ENCODE data around the gene HSD17B11.
A peak's percentile ranks its signal among the peaks of the same experiment; 100 is the strongest.
"Not testable (repeated sequence)": the region's sequence is repeated elsewhere in the genome, so short reads cannot be mapped to it uniquely, and the experiment has no call there.

Gene HSD17B11, protein sequence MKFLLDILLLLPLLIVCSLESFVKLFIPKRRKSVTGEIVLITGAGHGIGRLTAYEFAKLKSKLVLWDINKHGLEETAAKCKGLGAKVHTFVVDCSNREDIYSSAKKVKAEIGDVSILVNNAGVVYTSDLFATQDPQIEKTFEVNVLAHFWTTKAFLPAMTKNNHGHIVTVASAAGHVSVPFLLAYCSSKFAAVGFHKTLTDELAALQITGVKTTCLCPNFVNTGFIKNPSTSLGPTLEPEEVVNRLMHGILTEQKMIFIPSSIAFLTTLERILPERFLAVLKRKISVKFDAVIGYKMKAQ

DNA sequence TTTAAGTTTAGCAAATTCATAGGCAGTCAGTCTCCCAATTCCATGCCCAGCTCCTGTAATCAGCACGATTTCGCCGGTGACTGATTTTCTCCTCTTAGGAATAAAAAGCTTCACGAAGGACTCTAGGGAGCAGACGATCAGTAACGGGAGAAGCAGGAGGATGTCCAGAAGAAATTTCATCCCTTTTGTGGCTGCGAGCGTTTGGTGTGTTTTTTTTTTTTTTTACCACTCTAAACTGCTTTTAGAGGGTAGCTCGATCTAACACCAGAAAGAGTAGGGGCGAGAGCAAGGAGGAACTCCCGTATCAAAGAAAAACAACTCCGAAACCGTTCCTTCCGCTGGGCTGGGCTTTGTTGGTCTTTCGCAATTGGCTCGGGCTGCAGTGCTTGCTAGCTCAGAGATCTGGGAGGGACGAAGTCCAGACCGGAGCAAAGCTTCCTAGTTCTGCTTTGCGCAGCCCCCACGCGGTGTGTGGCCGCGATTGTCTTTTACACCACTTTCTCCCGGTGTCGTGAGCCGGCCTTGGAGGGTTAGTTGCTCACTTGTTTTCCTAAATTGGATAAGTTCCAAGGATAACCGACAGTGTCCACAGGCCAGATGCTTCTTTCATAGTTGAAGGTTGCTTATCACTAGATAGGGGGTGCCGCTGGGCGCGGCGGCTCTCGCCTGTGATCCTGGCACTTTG, at the start of gene HSD17B11:
TSS of gene HSD17B11 (minus strand) at position 298 of the 685 bp plus-strand sequence. CDS start at position 180, 118 bp downstream.
- peak; percentile 83 to 88 for DNase-seq

DNA sequence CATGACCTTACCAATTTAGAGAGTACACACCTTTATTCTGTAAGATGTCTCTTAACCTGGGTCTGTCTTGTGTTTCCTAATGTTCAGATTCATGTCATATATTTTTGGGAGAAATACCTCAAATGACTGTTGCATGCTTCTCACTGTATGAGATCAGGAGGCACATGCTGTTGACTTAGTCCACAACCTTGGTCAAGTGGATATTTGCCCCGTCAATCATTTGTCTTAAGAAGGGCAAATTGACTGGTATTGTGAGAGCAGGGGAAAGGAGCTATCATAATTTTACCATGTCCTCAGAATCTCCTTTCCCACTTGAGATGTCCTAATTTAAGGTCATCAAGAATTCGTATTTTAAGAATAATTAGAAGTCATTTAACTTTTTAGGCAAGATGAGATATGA, 42.4 kb upstream of the HSD17B11 start:
- no peak for DNase-seq

DNA sequence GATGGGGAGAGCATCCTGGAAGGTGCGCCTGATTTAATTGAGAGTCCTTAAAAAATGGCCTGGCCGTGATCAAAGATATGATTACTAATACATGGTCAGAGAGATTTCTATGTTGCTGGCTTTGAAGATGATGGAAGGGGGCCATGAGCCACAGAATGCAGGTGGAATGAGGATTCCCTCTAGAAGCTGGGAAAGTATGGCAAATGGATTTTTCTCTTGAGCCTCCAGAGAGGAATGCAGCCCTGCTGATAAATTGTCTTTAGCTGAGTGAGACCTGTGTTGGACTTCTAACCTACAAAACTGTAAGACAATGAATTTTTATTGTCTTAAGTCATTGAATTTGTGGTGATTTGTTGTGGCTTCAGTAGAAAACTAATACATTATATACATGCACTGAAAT, 39.0 kb upstream of the HSD17B11 start:
- no peak for DNase-seq

DNA sequence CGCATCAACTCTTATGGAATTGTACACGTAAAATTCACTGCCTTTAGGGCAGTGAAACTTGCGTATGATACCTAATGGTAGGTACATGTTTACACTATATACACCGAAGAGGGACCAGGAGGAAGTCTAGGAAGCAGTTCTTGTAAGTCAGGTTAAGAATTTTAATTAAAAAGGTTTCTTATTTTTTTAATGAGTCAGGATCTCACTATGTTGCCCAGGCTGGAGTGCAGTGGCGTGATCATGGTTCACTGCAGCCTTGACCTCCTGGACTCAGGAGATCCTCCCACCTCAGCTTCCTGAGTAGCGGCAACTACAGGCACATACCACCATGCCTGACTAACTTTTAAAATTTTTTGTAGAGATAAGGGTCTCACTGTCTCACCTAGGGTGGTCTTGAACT, 38.0 kb upstream of the HSD17B11 start:
- no peak for DNase-seq

DNA sequence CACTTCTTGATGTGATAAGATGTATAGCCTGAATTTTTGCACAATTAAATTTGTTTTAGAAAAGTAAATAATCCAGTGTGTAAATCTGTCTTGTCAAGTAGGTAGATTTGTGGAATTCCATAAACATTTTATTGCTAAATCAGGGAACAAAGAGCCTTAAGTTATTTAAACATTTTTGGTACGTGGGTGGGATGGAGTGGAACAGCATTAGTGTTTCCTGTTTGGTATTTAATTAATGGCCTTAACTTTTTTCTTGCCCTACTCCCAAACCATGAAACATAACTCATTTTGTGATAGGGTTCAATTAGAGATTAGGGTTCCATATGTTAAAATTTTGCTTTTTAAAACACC, 36.5 kb upstream of the HSD17B11 start:
- DNase-seq = no peak

DNA sequence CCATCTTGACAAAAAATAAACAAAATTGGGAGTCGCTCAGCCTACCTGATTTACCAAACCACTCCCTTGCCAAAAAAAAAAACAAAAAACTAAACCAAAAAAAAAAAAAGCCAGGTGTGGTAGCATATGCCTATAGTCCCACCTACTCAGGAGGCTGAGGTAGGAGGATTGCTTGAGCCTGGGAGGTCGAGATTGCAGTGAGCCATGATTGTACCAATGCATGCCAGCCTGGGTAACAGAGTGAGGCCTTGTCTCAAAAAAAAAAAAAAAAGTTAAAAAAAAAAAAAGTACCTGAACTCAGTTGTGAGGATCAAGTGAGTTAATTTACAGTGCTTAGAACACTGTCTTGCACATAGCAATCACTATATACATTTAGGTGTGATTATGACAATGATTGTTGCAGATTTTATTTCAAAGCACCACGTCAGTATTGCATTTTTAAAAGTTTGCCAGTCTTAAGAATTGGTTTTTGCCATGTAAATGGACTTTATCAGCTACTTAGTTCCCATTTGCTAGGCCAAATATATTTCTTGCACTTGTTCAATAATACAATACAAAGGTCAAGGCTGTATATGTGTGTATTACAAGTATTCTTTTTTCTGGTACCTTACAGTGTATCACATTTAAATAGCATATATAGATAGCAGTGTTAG, 36.0 kb upstream of the HSD17B11 start:
- no peak for DNase-seq

DNA sequence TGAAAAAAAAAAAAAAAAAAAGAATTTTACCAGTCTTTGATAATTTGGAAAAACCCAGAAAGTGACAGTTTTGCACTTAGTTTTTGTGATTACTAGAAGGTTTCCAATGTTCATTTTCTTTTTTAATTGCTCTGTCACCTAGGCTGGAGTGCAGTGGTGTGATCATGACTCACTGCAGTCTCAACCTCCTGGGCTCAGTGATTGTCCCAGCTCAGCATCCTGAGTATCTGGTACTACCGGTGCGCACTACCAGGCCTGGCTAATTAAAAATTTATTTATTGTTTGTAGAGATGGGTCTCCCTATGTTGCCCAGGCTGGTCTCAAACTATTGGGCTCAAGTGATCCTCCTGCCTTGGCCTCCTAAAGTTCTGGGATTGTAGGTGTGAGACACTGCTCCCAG, 34.7 kb upstream of the HSD17B11 start:
- DNase-seq = no peak

DNA sequence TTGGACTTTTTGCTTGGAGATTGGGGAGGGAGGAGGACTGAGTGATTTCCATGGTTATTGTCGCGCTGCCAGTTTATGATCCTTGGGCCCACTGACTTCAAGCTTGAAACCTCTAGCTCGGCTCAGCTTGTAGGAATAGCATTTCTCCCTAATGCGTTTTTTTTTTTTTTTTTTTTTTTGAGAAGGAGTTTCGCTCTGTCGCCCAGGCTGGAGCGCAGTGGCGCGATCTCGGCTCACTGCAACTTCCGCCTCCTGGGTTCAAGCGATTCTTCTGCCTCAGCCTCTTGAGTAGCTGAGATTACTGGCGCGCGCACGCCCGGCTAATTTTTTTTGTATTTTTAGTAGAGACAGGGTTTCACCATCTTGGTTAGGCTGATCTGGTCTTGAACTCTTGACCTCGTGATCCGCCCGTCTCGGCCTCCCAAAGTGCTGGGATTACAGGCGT, 33.1 kb upstream of the HSD17B11 start:
- DNase-seq = not testable (repeated sequence)

DNA sequence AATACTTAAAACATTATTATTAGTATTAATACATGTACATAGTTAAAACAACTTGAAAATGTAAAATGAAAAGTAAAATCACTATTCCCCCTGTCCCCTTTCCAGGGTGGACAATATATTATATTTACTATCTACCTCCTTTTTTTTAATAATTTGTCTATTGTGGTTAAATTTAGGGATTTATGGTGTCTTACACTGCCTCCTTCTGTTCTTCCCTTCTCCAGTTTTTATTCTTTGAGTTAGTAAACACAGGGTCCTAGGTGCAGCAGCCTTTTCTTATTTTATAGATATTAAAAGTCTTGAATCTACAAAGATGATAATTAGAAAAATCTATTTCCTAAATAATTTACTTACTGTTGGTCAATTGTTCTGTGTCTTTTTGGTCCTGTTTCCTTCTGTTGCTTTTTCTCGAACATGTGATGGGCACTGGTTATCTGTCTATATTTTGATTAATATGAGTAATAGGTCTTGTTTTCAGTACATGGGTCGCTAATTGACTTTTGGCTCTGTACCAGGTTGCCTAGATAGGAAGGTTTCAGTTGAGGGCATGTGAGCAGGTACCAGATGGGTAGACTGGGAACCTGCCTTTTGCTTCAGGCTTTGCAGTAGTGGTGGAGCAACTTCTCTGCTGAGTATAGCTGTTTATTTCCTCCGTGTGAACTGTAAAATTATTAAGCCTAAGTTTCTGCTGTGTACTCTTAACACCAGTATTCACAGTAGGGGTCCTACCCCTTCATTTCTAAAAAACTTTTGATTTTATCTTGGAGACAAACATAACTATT, 32.5 kb upstream of the HSD17B11 start:
- no peak for DNase-seq

DNA sequence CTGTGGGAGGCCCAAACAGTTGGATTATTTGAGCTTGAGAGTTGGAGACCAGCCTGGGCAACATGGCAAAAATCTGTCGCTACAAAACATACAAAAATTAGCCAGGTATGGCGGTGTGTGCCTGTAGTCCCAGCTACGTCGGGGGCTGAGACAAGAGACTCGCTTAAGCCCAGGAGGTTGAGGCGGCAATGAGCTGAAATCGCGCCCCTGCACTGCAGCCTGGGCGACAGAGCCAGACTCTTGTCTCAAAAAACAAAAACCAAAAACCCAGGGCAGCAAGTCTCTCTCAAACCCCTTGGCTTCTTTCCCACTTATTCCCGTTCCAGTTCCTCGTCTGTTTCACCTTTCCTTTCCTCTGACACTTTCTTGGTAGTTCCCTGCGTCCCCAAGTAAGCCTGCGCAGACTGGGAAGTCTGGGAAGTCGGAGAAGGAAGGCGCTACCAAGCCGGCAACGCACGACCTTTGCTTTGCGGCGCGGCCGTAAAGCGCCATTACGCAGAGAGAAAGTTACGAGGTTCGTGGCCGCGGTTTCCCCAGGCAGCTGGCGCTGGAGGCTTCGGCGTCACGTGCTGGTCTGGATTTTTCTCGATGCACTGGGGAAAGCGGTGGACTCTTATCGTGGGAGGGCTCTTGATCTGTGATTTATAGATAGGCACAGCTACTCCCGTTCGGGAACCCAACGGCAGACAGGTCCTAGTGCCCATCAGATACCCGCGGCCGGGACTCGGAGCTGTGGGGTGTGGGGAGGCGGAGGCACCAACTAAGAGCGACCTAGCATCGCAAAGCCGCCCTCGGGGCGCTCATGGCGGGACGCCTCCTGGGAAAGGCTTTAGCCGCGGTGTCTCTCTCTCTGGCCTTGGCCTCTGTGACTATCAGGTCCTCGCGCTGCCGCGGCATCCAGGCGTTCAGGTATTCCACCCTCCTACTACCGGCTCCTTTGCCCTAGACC, 31.4 kb upstream of the HSD17B11 start, which contains the start of gene NUDT9:
TSS of gene NUDT9 (plus strand) at position 470 of the 949 bp plus-strand sequence. CDS start at position 803, 333 bp downstream.
- peak; percentile 83 to 90 for DNase-seq

DNA sequence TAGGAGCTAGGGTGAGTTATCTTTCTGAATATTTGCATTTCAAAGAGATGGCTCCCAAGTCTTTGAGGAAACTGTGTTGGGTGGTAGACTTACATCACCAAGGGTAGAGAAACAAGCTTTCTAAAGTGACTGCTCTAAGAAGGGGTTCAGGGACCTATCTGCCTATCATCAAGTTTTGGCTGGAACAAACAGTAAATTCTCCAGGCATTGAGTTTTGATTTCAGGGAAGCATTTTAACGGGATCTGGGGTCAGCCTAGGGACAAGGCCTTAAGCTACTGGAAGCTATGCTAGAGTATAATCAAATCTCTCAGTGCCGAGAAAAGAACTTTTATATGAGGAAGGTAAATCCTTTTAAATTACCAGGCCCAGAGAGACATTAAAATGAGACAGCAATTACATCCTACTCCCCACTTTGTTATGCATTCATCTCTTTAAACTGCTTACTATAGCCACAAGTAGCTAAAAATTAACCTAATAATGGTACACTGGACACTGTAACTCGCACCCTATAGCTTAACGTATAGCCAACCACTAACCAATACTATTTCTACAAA, 29.4 kb upstream of the HSD17B11 start:
- no peak for DNase-seq

DNA sequence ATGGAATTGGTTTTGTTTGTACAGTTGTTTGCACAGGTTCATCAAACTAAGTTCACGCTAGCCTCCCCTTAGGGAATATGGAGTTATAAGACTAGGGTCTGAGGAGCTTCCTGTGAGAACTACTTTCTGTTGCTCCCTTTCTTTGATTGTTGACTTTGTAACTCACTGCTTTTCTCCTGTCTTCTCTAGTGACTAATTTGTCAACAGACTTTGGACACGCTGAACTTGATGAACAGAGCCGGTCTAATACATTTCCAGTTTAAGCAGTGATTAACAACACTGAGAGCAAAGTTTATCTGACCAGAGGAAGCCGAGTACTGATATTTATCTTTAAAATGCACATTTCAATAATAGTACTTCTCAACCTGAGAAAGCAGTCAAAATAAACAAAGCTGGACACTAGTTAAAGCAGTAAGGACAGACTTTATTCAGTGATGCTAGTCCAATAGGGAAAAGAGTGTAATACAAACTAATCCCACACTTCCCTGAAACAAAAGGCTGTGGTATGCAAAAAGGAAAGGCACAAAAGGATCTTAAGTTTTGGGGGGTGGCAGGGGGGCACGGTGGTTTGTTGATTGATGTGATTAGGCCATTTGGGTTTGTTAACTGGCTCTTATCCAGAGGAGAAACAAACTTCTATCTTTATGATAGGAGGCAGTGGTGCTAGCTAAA, 28.7 kb upstream of the HSD17B11 start:
- DNase-seq = no peak

DNA sequence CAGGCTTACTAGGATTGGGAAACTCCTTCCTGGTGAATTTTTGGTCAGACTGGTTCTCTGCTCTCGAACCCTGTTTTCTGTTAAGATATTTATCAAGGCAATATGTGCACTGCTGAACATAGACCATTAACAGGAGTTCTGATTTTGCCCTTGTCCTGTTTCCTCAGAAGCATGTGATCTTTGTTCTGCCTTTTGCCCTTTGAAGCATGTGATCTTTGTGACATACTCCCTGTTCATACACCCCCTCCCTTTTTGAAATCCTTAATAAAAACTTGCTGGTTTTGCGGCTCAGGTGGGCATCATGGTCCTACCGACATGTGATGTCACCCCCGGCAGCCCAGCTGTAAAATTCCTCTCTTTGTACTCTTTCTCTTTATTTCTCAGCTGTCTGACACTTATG, 27.4 kb upstream of the HSD17B11 start:
- not testable (repeated sequence) for DNase-seq

DNA sequence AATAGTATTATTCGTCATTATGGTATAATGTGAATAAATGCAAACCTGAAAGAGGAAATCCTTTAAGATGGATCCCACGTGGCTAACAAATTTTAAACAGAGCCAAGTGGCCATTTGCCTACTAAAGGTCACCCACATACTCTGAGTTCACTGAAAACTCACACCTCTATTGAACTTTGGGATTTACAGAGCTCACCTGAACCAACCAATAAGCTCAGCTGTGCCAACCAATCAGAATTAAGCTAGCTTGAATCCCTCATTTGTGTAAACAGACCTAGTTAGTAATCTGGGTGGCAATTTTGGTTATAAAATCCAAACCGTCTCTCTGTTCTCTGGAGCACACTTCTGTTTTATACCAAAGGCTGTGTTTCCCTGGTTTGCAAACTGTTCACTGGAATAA, 26.0 kb upstream of the HSD17B11 start:
- no peak for DNase-seq

DNA sequence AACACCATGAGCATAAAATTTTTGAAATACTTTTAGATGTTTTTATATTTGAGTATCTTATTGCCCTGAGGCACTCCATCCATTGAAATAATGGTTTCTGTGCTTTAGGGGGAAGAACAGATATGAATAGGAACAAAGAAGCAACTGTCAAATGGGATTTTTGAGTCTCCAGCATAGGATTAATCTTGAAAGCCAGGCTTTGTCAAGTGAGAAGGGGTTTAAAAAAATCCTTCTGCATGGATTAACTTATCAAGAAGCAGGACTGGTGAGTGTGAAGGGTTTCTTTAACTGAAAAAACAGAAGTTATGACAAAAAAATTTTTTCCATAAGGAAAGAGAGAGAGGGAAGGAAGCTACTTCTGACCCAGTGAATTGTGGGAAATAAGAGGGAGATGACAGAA, 23.8 kb upstream of the HSD17B11 start:
- no peak for DNase-seq

DNA sequence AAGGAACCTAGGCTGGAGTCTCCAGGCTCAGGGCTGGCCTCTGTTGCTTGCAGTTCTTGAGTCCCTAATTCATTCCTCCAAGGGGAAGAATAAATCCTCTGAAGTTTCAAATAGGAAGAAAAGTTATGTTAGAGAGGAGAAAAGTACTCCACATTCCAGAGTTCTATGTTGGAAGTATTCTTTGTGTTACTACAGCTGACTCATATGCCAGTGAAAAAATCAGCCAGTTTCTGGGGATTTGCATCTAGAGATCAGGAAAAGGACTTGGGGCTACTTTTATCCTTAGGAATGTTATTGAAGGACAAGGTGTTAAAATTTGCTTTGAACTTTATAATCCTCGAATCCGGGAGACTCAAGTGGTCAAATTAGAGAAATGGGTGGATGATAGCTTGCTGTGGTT, 19.7 kb upstream of the HSD17B11 start:
- no peak for DNase-seq

DNA sequence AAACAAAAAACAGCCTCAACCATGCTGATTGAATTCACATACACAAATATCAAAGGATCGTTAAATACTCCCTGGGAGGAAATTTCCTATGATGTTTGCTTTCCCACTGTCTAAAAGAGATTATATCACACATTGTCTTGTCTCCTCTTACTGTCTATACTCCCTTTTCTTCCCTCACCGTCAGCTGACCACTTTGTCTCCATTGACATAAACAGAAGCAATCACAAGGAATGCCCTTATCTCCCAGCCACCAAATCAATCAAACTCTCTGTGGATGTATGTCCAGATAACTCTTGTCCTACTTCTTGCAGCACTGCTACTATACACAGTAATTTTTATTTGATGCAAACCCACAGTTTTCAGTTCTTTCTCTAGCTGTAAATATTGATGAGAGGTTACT, 19.2 kb upstream of the HSD17B11 start:
- DNase-seq = no peak

DNA sequence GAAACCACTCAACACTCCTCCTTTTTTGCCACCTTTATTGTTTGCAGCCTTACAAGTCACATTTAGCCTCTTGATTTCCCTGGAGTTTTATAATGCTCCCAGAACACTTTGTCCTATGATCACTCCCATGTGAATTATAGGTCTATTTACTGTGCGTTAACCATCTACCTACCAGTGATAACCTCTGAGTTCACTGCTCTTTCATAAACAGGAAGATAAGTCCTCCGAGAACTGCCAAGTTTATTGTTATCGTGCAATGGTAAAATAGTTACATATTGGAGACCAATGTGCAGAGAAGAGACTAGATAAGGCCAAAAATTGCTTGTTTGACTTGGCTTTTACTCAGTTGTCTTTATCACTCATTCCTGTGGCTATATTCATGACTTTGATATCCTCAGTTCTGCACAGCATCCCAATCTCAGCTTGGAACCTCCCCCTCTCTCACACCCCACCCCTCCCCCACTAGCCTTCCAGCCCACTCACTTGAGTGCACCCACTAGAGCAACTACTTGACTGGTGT, 18.5 kb upstream of the HSD17B11 start:
- no peak for DNase-seq

DNA sequence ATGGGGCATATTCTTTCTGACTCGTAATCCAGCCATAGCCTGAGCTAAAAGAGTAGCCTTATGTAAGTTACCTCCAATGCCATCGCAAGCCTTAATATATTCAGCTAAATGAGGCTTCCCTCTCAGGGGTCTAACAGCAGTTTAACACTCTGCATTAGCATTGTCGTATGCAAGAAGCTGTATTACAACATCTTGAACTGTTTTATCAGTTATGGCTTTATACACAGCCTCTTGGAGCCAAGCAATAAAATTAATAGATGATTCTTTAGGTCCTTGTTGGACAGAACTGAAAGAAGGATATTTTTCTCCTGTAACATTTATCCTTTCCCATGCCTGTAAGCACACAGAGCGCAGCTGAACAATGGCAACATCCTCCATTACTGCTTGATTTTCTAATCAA, 15.9 kb upstream of the HSD17B11 start:
- not testable (repeated sequence) for DNase-seq

DNA sequence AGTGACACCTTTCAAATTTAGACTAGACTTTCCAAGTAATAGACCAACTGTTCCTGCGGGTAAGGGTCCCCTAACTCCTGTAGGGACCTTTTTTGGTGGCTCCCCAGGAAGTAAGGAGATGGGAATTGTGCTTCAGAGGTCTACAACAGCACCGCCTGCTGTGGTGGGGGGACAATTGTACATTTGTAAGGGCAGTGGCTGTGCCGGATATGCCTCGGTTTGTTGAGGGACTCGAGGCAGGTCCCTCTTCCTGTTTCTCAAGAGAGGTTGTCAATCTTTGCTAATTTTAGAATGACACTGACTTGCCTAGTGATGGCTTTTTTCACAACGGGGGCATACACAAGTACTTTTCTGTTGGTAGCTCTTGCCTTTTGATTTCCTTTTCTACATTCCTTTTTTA, 15.5 kb upstream of the HSD17B11 start:
- no peak for DNase-seq

Measured in CD4-positive, alpha-beta T cell treated with Interferon alpha-2 for 1 hour (primary cell).